HG03432 (cell line): ENCODE data around the gene VSIG10L.
A peak's percentile ranks its signal among the peaks of the same experiment; 100 is the strongest.

Experiments used
- ATAC-seq: cut with Tn5 transposase; IDR thresholded peaks from one replicate; pipeline ENCODE4 v1.9.1; 2021; ENCODE audit warnings: mild to moderate bottlenecking, moderate library complexity; ENCODE audit not compliant: unreplicated experiment

The VSIG10L gene

GRCh38 chr19:51341976-51342580, at the start of gene VSIG10L:
Gene VSIG10L, minus strand, starts transcription at chr19:51342139. Its CDS starts 15 bp downstream, at chr19:51342124.
- ATAC-seq, result no peak

- ATAC-seq, result no peak
Observed at GRCh38 chr19:51391073-51391611, 49.2 kb upstream of the VSIG10L start.

- ATAC-seq, result no peak
Observed at GRCh38 chr19:51389143-51389542, 47.2 kb upstream of the VSIG10L start.

GRCh38 chr19:51387924-51388389, 46.0 kb upstream of the VSIG10L start, which contains the start of gene LIM2:
Gene LIM2, minus strand, starts transcription at chr19:51387974. Its CDS starts 531 bp downstream, at chr19:51387443.
- ATAC-seq, result no peak

GRCh38 chr19:51386882-51387520, 45.1 kb upstream of the VSIG10L start:
- ATAC-seq, result no peak

- ATAC-seq, result no peak
Observed at GRCh38 chr19:51382004-51382403, 40.1 kb upstream of the VSIG10L start.

- no peak for ATAC-seq
Observed at GRCh38 chr19:51380379-51380778, 38.4 kb upstream of the VSIG10L start.

- no peak for ATAC-seq
Observed at GRCh38 chr19:51377422-51377821, 35.5 kb upstream of the VSIG10L start.

GRCh38 chr19:51375504-51376221, 33.7 kb upstream of the VSIG10L start:
- ATAC-seq, result no peak

- ATAC-seq, result no peak
Observed at GRCh38 chr19:51372649-51373504, 30.9 kb upstream of the VSIG10L start, which contains the start of gene NKG7. Gene NKG7, minus strand, starts transcription at chr19:51372654. Its CDS starts 119 bp downstream, at chr19:51372535.

GRCh38 chr19:51372021-51372648, 30.2 kb upstream of the VSIG10L start:
- no peak for ATAC-seq

GRCh38 chr19:51371186-51371690, 29.3 kb upstream of the VSIG10L start:
- ATAC-seq, result no peak

- no peak for ATAC-seq
Observed at GRCh38 chr19:51370230-51370629, 28.3 kb upstream of the VSIG10L start.

- no peak for ATAC-seq
Observed at GRCh38 chr19:51368366-51369282, 26.7 kb upstream of the VSIG10L start, which contains the start of gene CLDND2. Gene CLDND2, minus strand, starts transcription at chr19:51369003. Its CDS starts 426 bp downstream, at chr19:51368577.

- ATAC-seq, result peak; percentile 76
Observed at GRCh38 chr19:51367565-51368365, 25.8 kb upstream of the VSIG10L start.

GRCh38 chr19:51367255-51367564, 25.3 kb upstream of the VSIG10L start:
- ATAC-seq, result peak; percentile 12

- peak; percentile 45 for ATAC-seq
Observed at GRCh38 chr19:51366389-51367254, 24.7 kb upstream of the VSIG10L start.
